Fibroblast of villous mesenchyme (primary cell): ENCODE data around the gene PRDX1. TPM values are rescaled to one million over a fixed set of nuclear protein-coding genes. Genes with fewer than 3 reads are reported as not detected.
"Not testable (repeated sequence)": the region's sequence is repeated elsewhere in the genome, so short reads cannot be mapped to it uniquely, and the experiment has no call there.

ENCODE experiments used
- DNase-seq: peaks from one replicate; pipeline ENCODE4 v3.0.0-alpha.2; 2010; ENCODE audit warnings: low read depth
- H3K4me3 ChIP-seq: 2 replicates; pipeline ENCODE4 v1.5.1; 2011; ENCODE audit warnings: low read depth, mild to moderate bottlenecking, low read length
- CTCF ChIP-seq: IDR thresholded peaks from 2 replicates; pipeline ENCODE4 v1.5.1; 2012; ENCODE audit warnings: low read depth, mild to moderate bottlenecking, low read length; ENCODE audit not compliant: insufficient read depth
- total RNA-seq: library from RNA; depleted of rRNA; stranded (reverse); fragments of >200 nt; gene quantifications from 2 replicates; pipeline ENCODE4 v1.2.3, GENCODE V29; 2012

The PRDX1 gene
- total RNA-seq, 1 donor = 523 TPM

GRCh38 chr1:45541193-45541592 is 19.5 kb upstream of the PRDX1 start:
- DNase-seq = no peak
- H3K4me3 ChIP-seq = no peak overlapping the region
- no peak for TF ChIP-seq CTCF

GRCh38 chr1:45536886-45537285 is 15.2 kb upstream of the PRDX1 start:
- no peak for TF ChIP-seq CTCF
- no peak overlapping the region for H3K4me3 ChIP-seq
- no peak for DNase-seq

- H3K4me3 ChIP-seq = no peak overlapping the region
- DNase-seq = no peak
- TF ChIP-seq CTCF = no peak
Measured at GRCh38 chr1:45535988-45536766, 14.5 kb upstream of the PRDX1 start.

GRCh38 chr1:45531873-45532272 is 10.2 kb upstream of the PRDX1 start:
- H3K4me3 ChIP-seq = no peak overlapping the region
- no peak for TF ChIP-seq CTCF
- no peak for DNase-seq

- no peak overlapping the region for H3K4me3 ChIP-seq
- no peak for TF ChIP-seq CTCF
- no peak for DNase-seq
Measured at GRCh38 chr1:45530632-45531135, 9.0 kb upstream of the PRDX1 start.

- H3K4me3 ChIP-seq = no peak overlapping the region
- no peak for DNase-seq
- no peak for TF ChIP-seq CTCF
Measured at GRCh38 chr1:45526135-45526644, 4.5 kb upstream of the PRDX1 start.

GRCh38 chr1:45523975-45524374 is 2.3 kb upstream of the PRDX1 start:
- DNase-seq, H3K4me3 ChIP-seq: not testable (repeated sequence)

- DNase-seq = not testable (repeated sequence)
Measured at GRCh38 chr1:45523516-45523915, 1.8 kb upstream of the PRDX1 start.

More at GRCh38 chr1:45523516-45523915, 1.8 kb upstream of the PRDX1 start:
- H3K4me3 ChIP-seq = not testable (repeated sequence)
